T-helper 1 cell treated with Interleukin-12 subunit alpha and Interleukin-12 subunit beta and Interleukin-4 antibody, amounts not matched to agents 30 ng/mL and 1 ng/mL, for 36 hours (primary cell): ENCODE data around the gene TMEM243. TPM values are rescaled to one million over a fixed set of nuclear protein-coding genes. Genes with fewer than 3 reads are reported as not detected.
"Not testable (repeated sequence)": the region's sequence is repeated elsewhere in the genome, so short reads cannot be mapped to it uniquely, and the experiment has no call there.

ENCODE experiments used
- intact Hi-C: fragments of 100-400 bp; cut with micrococcal nuclease; formaldehyde crosslinking; loops from one replicate; pipeline ENCODE4 v1.15.1; 2024
- total RNA-seq: library from RNA; stranded (reverse); gene quantifications from 2 replicates; pipeline ENCODE4 v1.2.3, GENCODE V29; 2022

Gene TMEM243, protein sequence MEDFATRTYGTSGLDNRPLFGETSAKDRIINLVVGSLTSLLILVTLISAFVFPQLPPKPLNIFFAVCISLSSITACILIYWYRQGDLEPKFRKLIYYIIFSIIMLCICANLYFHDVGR
- 39.0 and 39.7 TPM in 2 replicates for total RNA-seq

DNA sequence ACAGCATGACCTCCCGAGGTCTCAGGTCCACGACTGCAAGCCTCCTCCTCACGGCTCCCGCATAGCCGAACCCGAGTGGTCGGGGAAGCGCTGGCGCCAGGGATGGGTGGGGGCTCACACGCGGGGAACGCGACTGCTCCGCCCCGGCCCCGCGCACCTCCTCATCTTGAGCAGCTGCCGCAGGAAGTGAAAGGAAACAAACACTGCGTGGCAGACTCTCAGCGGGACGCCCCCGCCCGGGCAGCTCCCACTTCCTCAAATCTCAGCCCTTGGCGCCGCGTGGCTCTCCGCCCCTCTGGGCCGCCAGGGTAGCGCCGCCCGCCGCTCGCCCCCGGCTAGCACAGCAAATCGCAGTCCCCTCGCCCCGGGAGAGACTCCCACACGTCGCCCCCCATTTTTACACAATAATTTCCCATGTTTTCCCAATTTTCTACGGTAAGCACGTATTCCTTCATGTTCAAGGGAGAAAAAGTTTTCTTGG lies at the start of gene TMEM243:
Gene TMEM243 (minus strand): TSS at position 188 of the 481 bp plus-strand sequence. CDS start 229 bp downstream, outside the sequence.
- intact Hi-C loops, result loop anchor here (1.0 to 10.0 kb wide), 8 partner anchors 10 to 995 kb away; partner anchors contain the start of genes CROT, DBF4, DMTF1 and ELAPOR2

DNA sequence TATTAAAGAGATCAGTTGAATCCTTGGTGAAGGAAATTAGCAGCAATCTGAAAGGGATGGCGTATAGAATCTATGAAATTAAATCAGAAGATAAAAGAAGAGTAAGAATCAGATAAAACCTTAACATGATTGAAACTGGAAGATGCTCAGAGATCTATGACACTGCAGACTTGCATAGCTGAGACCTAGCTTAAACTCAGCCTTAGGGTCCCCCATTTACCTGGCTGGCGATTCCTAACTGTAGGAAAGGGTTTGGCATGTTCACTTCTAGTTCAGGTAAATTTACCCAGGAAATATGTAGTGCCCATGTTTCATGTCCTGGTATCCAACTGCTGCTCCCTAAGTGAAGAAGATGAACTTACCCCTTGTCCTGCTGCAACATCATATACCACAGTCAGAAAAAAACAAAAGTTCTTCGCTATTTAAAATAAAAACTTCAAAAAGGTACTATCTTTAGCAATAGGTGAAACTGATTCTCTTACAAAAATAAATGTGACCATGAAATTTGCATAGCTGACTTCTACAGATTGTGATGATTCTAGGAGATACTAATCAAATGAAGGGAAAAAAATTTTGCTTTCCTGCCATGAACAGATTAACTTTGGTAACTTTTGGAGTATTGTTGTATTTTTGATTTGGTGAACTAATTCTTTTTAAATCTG lies 47.8 kb upstream of the TMEM243 start:
- intact Hi-C loops, result no loop called here

DNA sequence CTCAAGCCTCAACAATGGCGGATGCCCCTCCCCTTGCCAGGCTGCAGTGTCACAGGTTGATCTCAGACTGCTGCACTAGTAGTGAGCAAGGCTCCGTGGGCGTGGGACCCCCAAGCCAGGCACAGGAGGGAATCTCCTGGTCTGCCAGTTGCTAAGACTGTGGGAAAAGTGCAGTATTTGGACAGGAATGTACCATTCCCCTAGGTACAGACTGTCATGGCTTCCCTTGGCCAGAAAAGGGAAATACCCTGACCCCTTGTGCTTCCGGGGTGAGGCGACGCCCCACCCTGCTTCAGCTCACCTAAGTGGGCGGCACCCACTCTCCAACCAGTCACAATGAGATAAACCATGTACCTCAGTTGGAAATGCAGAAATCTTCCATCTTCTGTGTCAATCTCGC lies 44.0 kb upstream of the TMEM243 start:
- intact Hi-C loops, result no loop called here

DNA sequence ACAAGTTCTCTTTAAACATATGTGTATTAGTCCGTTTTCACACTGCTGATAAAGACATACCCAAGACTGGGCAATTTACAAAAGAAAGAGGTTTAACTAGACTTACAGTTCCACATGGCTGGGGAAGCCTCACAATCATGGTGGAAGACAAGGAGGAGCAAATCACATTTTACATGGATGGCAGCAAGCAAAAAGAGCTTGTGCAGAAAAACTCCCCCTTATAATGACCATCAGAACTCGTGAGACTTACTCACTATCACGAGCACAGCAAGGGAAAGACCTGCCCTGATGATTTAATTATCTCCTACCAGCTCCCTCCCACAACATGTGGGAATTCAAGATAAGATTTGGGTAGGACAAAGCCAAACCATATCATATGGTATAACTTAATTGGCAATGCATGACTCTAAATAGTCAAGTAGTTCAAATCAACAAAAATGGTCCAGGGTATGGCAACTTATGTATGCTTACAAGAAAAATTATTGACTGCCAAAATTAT lies 34.1 kb upstream of the TMEM243 start:
- intact Hi-C loops, result no loop called here

DNA sequence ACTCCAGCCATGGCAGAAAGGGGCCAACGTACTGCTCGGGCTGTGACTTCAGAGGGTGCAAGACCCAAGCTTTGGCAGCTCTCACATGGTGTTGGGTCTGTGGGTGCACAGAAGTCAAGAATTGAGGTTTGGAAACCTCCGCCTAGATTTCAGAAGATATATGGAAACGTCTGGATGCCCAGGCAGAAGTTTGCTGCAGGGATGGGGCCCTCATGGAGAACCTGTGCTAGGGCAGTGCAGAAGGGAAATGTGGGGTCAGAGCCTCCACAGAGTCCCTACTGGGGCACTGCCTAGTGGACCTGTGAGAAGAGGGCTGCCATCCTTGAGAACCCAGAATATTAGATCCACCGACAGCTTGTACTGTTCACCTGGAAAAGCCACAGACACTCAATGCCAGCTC lies 26.1 kb upstream of the TMEM243 start:
- intact Hi-C loops, result not testable (repeated sequence)

DNA sequence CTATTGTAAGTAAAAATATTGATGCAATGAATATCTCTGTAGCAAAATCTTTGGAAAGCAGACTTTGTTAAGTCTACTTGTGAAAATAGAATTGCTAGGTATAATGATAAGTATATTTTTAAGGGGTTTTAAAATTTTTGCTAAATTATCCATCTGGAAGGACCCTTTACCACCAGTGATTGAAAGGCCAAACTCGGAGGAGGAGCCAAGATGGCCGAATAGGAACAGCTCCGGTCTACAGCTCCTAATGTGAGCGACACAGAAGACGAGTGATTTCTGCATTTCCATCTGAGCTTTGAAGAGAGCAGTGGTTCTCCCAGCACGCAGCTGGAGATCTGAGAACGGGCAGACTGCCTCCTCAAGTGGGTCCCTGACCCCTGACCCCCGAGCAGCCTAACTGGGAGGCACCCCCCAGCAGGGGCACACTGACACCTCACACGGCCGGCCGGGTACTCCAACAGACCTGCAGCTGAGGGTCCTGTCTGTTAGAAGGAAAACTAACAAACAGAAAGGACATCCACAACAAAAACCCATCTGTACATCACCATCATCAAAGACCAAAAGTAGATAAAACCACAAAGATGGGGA lies 19.0 kb upstream of the TMEM243 start:
- intact Hi-C loops, result loop anchor here (5.0 kb wide), 1 partner anchor 46 kb away; no protein-coding TSS in a partner anchor

DNA sequence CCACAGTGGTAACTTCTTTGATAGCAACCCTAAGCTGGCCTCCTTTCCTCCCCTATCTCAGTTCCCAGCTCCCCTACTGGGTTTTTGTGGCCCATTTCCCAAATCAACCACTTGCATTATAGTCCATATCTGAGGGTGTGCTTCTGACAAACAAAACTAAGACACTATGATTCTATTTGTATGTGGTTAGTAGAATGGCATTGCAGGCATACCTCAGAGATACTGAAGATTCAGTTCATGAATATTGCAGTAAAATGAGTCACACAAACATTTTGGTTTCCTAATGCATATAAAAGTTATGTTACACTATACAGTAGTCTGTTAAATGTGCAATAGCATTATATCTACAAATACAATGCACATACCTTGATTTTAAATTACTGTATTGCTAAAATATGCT lies 15.4 kb upstream of the TMEM243 start:
- intact Hi-C loops, result loop anchor here (5.0 kb wide), 1 partner anchor 43 kb away; no protein-coding TSS in a partner anchor

DNA sequence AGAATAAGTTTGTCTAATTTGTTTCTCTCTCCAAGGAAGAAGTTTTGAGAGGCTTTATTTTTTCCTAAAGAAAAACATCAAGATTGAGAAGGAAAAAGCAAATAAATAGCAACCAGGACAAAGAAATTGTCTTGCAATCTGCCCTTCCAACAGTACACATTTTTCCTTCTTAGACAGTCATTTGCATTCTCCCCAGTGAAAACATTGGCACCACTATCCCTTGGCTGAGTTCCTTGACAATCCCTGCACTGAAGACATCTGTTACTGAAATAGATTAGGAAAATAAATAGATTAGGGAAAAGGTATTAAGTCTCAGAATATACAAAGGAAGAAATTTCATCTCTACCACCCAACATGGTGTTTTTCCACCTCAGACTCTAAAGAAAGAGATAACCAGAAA lies 12.2 kb upstream of the TMEM243 start:
- intact Hi-C loops, result no loop called here

DNA sequence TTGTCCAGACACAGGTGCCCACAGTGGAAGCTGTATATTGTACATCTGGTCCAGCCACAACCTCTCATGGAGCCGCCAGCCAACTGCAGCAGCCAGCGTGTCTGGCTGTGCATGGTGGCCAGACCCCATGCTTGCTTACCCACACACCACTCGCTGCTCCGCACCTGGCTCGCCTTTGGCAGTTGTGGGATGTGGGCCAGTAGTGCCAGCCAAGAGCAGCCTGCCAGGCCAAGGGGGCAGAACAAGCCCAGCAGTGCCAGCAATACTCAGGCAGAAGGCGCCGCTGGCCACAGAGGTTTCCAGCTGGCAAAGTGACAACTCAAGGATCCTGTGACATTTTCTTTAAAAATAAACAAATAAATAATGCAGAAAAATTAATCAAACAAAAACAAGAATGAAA lies 11.7 kb upstream of the TMEM243 start:
- intact Hi-C loops, result no loop called here

DNA sequence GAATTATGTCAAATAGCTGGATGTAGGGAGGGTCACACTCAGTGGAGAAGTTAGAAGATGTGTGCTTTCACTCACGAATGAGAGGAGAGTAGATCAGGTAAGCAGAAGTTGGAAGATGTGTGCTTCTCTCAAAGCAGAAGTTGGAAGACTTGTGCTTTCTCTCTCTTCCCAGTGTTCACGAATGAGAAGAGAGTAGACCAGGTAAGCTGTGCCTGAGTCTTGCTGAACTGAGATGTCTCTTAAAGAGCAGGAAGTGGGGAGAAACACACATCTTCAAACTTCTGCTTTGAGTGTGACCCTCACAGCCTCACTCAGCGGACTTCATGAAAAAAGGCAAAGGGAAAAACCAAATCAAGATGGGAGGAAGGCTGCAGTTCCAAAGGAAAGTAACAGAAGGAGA lies 7.0 kb upstream of the TMEM243 start:
- intact Hi-C loops, result no loop called here

DNA sequence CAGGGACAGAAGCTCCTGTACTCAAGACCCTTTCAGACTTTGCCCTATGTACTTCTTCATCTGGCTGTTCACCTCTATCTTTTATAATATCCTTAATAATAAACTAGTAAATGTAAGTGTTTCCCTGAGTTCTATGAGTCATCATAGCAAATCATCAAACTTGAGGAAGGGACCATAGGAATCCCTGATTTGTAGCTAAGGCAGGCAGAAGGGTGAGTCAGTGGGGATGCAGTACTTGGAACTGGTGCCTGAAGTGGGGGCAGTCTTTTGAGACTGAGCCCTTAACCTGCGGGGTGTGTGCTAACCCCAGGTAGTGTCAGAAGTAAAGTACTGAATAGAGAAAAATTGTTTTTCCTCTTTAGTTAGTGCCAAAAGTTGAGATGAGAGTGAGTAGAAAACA lies 6.2 kb upstream of the TMEM243 start:
- intact Hi-C loops, result no loop called here

DNA sequence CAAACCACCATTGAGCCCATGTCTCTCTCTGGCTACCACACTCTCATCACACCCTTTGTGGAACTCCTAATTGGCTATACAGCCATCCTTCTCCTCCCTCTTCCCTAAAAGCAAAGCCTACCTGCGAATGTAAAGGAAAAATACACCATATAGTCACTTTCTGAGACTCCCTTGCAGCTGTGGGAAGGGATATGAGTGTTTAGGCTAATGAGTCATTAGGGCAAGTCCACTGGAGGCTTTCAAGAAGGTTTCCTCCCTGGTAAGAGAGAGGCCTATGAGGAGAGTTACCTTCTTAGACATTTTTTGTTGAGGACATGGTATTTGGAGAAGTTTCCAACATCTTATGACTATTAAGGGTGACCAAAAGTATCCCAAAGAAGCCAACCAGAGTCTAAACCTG lies 4.1 kb upstream of the TMEM243 start:
- intact Hi-C loops, result no loop called here

DNA sequence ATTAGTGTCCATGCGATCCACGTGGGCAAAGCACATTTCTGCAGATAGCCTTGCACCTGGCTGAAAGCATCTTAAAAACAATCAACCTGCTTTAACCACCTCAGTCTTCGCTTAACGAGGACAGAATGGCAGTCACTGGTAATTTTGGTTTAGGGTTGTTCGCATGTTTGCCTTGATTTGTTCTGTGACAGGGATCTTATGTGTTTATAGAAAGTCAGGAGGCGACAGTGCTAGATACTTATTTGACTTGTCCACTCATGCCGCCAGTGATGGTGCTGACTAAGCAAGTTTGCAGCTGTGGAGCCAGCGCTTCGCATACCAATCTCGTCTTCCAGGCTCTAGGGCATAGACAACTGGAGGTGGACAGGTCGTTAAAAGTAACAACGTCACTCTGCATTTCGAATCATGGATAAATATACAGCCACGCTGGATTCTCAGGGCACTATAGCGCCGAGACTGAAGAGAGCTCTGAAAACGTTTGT lies 1.2 kb upstream of the TMEM243 start:
- intact Hi-C loops, result loop anchor here (1.0 to 2.0 kb wide), 3 partner anchors 9 to 162 kb away; partner anchors contain the start of genes CROT and ELAPOR2

DNA sequence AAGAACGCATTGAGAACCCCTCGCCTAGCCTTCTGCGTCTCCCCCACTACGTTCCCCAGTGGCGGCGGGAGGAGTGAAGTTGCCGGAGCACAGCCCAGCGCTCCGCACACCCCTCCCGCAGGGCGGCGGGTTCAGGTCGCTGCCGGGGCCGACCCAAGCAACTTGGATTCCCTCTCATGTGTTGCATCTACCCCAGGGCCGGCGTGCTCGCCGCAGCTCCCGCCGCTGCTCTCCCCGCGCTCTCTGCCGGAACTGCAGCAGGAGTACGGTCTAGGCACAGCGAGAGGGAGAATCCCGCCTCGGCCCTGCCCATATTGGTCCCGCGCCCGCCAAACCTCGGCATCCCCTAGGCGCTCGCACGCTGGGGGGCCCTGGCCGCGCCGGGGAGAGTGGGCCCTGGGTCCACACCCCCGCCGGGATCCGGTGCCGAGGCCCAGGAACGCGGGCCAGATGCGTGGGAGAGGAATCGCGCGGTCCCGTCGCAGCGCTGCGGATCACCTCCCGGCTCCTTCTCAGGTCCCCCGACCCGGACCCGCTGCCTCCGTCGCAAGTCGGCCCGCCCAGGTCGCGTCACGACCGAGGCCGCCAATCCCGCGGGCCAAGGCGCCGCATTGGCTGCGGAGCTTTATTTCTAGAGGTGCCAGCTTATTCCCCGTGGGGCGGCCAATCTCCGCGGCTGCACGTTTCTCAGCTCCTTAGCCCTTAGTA lies 648 bp upstream of the TMEM243 start:
- intact Hi-C loops, result loop anchor here (1.0 to 2.0 kb wide), 3 partner anchors 9 to 161 kb away; partner anchors contain the start of genes CROT and ELAPOR2

DNA sequence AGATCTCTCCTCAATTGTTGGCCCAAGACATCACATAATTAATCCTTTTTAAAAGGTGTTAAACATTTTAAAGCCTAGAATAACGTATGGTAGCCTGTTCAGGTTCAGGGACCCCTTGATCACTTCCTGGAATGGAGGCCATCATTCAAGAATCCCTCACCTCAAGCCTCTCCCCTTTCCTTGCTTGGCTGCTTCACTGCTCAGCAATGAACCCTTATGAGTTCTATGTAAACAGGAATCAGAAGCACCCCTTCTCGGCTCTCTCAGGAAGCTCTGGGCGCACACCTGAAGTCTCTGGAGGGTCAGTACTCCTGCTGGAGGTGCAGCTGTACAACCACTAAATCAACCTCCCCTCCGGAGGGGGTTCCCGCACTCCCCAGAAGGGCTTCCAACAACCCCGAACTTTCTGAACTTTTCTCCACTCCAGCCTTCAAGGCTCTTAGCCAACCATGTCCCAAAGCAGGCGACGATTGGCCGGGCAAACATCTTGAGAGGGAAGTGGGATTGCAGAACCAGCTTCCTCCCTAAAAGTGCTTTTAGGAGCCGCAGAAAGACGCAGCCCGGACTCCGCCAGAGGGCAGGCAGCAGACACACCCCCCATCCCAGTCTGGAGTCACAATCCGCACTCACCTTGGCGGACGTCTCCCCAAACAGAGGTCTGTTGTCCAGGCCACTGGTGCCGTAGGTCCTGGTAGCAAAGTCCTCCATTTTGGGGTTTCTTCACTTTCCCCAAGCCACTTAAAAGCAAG lies 562 bp downstream of the TMEM243 start:
- intact Hi-C loops, result loop anchor here (1.0 to 10.0 kb wide), 6 partner anchors 18 to 996 kb away; partner anchors contain the start of genes DBF4, DMTF1 and SLC25A40

DNA sequence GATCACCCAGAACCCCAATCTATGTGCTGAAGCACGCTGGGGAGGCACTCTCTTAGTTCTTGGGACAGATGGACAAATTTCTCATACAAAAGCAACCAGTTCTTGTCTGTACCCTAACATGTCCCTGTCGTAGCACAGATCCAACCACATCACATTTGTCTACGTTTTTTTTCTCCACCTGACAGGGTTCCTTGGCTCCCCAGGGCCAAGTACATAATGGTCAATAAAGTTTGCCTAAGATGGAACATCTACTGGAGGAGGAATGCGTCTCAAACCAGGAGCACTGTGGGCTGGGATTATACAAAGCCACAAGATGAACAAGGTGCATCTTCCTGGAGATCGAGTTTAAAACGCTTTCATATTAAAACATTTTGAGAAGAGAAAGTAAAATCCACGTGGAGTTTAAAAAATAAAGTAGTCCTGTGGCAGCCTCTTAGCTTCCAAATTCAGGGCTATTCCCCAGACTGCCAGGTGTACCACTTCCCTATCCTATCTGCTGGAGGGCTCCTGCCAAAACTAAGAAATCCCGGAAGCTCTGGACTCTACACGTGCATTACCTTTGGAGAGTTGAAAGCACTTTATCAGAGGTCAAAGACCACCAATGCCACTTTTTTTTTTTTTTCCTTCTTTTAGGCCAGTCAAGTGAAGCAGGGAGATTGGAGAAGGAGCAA lies 1.4 kb downstream of the TMEM243 start:
- intact Hi-C loops, result loop anchor here (1.0 to 10.0 kb wide), 4 partner anchors 18 to 997 kb away; partner anchors contain the start of gene RUNDC3B

DNA sequence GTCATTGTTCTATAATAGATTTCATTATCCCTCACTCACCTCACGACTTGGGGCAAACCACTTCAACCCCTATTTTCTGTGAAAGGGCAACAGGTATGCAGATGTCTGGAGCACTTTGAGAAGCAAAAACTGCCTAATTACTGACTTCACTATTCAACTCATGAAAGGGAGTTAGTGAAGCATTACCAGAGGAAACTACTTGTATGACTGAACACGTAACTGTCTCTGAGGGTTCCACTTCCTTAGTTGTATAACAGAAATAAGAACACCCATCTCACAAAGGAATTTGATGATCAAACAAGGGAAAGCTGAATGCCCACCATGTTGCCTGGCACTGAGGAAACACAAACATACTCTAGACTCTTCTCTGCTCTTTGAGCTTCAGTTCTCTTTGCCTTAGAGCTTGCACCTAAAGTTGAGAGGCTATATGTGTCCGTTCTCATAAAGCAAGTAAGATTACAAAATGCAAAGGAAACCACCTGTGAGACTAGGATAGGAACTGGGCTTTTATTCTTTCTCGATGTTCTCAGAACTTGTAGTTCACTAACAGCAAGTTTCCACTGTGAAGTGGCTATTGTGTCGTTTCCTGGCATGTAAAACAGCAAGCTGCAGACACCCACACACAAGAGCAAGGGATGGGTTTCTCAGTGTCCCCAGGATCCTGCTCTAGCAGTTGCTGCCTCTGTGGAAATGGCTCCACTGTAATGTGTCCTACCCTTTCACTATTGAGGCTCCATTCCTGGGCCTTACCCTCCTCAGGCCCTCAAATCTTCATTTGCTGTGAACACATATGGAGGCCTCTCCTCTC lies 2.6 kb downstream of the TMEM243 start:
- intact Hi-C loops, result loop anchor here (2.0 to 10.0 kb wide), 3 partner anchors 290 to 998 kb away; partner anchors contain the start of gene RUNDC3B

DNA sequence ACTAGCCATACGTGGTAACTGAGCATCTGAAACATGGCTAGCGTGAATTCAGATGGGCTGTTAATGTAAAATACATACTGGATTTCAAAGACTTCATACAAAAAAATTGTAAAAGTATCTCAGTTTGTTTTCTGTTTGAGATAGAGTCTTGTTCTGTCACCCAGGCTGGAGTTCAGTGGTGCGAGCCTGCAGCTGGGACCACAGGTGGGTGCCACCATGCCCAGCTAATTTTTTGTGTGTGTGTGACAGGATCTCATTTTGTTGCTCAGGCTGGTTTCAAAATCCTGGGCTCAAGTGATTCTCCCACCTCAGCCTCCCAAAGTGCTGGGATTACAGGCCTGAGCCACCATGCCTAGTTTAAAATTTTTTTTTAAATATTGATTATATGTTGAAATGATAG lies 4.5 kb downstream of the TMEM243 start:
- intact Hi-C loops, result loop anchor here (5.0 to 10.0 kb wide), 2 partner anchors 288 to 1000 kb away; no protein-coding TSS in a partner anchor

DNA sequence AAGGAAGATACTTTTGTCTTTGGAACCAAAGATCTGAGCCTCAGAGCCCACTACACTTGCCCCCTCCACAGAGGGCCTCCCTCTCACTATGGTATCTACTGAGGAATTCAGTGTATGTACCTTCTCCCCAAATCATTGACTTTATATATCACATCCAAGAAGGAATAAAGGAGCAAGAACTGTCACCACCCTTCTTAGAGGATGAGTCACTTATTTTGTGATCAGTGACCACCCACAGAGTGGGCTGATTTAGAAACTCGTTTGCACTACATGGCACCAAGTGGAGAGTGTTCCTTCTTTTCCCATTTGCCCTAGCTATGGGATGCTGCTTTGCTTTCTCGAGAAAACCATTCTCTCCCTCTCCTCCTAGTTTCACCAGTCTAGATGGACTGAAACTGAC lies 5.7 kb downstream of the TMEM243 start:
- intact Hi-C loops, result loop anchor here (10.0 kb wide), 1 partner anchor 1001 kb away; no protein-coding TSS in a partner anchor
